Measurements from ENCODE around the gene KCNQ5.
"Not testable (repeated sequence)": the region's sequence is repeated elsewhere in the genome, so short reads cannot be mapped to it uniquely, and the experiment has no call there.

The KCNQ5 gene

GRCh38 chr6:73204252-73204651 is 582.4 kb downstream of the KCNQ5 start:
- no peak for DNase-seq

GRCh38 chr6:73207221-73207837 is 585.5 kb downstream of the KCNQ5 start:
- DNase-seq: no peak

- no peak for DNase-seq
Measured at GRCh38 chr6:73209117-73209516, 587.3 kb downstream of the KCNQ5 start.

GRCh38 chr6:73216859-73217258 is 595.0 kb downstream of the KCNQ5 start:
- DNase-seq: no peak

- DNase-seq: no peak
Measured at GRCh38 chr6:73225396-73225795, 603.5 kb downstream of the KCNQ5 start, which contains the start of gene KHDC1L. Gene KHDC1L (minus strand): TSS chr6:73225496. CDS start chr6:73225408, 88 bp downstream.

- no peak for DNase-seq
Measured at GRCh38 chr6:73227606-73228255, 605.9 kb downstream of the KCNQ5 start.

- DNase-seq: no peak
Measured at GRCh38 chr6:73231986-73232391, 610.1 kb downstream of the KCNQ5 start.

- DNase-seq: no peak
Measured at GRCh38 chr6:73233048-73233447, 611.2 kb downstream of the KCNQ5 start.

- not testable (repeated sequence) for DNase-seq
Measured at GRCh38 chr6:73233971-73234370, 612.1 kb downstream of the KCNQ5 start.

GRCh38 chr6:73234733-73235132 is 612.9 kb downstream of the KCNQ5 start:
- no peak for DNase-seq

GRCh38 chr6:73236144-73236750 is 614.4 kb downstream of the KCNQ5 start:
- no peak for DNase-seq

- DNase-seq: no peak
Measured at GRCh38 chr6:73240730-73241129, 618.9 kb downstream of the KCNQ5 start.

GRCh38 chr6:73242001-73242400 is 620.1 kb downstream of the KCNQ5 start:
- no peak for DNase-seq
